K562 (cell line): Measurements from ENCODE around the gene RAB31. TPM values are rescaled to one million over a fixed set of nuclear protein-coding genes. Genes with fewer than 3 reads are reported as not detected.
A peak's percentile ranks its signal among the peaks of the same experiment; 100 is the strongest.

Source experiments
- CEBPB ChIP-seq: fragments of 450-650 bp; IDR thresholded peaks from 2 replicates; pipeline ENCODE4 v1.6.1; 2016; ENCODE audit warnings: missing genetic modification characterization, missing compliant biosample characterization
- ELF4 ChIP-seq: fragments of 450-650 bp; formaldehyde crosslinking; IDR thresholded peaks from 2 replicates; pipeline ENCODE4 v1.4.0; 2022; ENCODE audit warnings: missing genetic modification characterization
- FOXK1 ChIP-seq: sonication (generic); formaldehyde crosslinking; IDR thresholded peaks from 2 replicates; pipeline ENCODE4 v1.8.0; 2022; ENCODE audit warnings: missing genetic modification reagents, mild to moderate bottlenecking, borderline replicate concordance
- MBD2 ChIP-seq: sonication (generic); IDR thresholded peaks from 2 replicates; pipeline ENCODE4 v1.6.1; 2016; ENCODE audit warnings: low read depth, borderline replicate concordance
- MEF2A ChIP-seq: IDR thresholded peaks from 2 replicates; pipeline ENCODE4 v1.6.1; 2011; ENCODE audit warnings: low read depth, mild to moderate bottlenecking, low read length, moderate library complexity; ENCODE audit not compliant: control insufficient read depth
- NFYB ChIP-seq: IDR thresholded peaks from 2 replicates; pipeline ENCODE4 v1.6.1; 2011; ENCODE audit warnings: mild to moderate bottlenecking, moderate library complexity; ENCODE audit not compliant: insufficient read length; ENCODE audit errors: extremely low read depth
- SIX5 ChIP-seq, 2 experiments: IDR thresholded peaks; 2 replicates each; pipeline ENCODE4 v1.6.1; 2011; ENCODE audit warnings: low read length in 2 of 2, borderline replicate concordance in 1 of 2, low read depth in 1 of 2, mild to moderate bottlenecking in 1 of 2, moderate library complexity in 1 of 2; ENCODE audit not compliant: insufficient read depth in 1 of 2
- SREBF1 ChIP-seq: fragments of 150-350 bp; IDR thresholded peaks from 2 replicates; pipeline ENCODE4 v1.6.1; 2014; ENCODE audit warnings: antibody characterized with exemption, low read depth, low read length, borderline replicate concordance
- TAF7 ChIP-seq: fragments of 450-650 bp; IDR thresholded peaks from 2 replicates; pipeline ENCODE4 v1.6.1; 2016; ENCODE audit warnings: missing genetic modification characterization, missing compliant biosample characterization
- TAL1 ChIP-seq: fragments of 450-650 bp; IDR thresholded peaks from 2 replicates; pipeline ENCODE4 v1.6.1; 2016; ENCODE audit warnings: mild to moderate bottlenecking
- ZNF766 ChIP-seq: fragments of 200-800 bp; sonication (Bioruptor generic); conservative IDR thresholded peaks from 2 replicates; pipeline ENCODE4 v1.6.1; 2016; ENCODE audit warnings: missing genetic modification characterization, missing compliant biosample characterization
- ZNF785 ChIP-seq: fragments of 250-450 bp; sonication (Bioruptor Pico); IDR thresholded peaks from 2 replicates; pipeline ENCODE4 v1.4.0; 2020; ENCODE audit warnings: mild to moderate bottlenecking
- polyA plus RNA-seq, 8 experiments: library from polyadenylated mRNA; depleted of rRNA in 4 of 8; stranded (reverse) in 5 of 8; unstranded in 3 of 8; fragments of >200 nt; fragmentation: Nextera tagmentation in 2 of 8; fragmentation: Illumina TruSeq in 1 of 8; extraction: Ambion mirVana in 2 of 8; extraction: Trizol in 1 of 8; gene quantifications; 2 replicates each; pipeline versions ENCODE4 v1.2.1 to v1.2.3, GENCODE V29; 2011 to 2014; ENCODE audit warnings: inconsistent platforms in 1 of 8, missing spikeins in 1 of 8
- total RNA-seq, 7 experiments: library from RNA; depleted of rRNA in 6 of 7; stranded (reverse); fragments of >200 nt in 6 of 7; fragmentation: Illumina TruSeq in 2 of 7; extraction: Trizol in 2 of 7; gene quantifications; 2 replicates each; pipeline versions ENCODE4 v1.2.1 to v1.2.3, GENCODE V29; 2011 to 2021; ENCODE audit warnings: low replicate concordance in 1 of 7
- TF ChIP-seq, protein P1 (sequence below): fragments of 250-450 bp; sonication (Bioruptor Pico); IDR thresholded peaks from 2 replicates; pipeline ENCODE4 v1.5.0; 2021
- TF ChIP-seq, protein P2 (sequence below): fragments of 250-450 bp; sonication (Bioruptor Pico); IDR thresholded peaks from 2 replicates; pipeline ENCODE4 v1.8.0; 2022; ENCODE audit warnings: inconsistent platforms, mild to moderate bottlenecking, moderate library complexity, borderline replicate concordance
- TF ChIP-seq, protein P3 (sequence below): IDR thresholded peaks from 2 replicates; pipeline ENCODE4 v1.6.1; 2011; ENCODE audit warnings: borderline replicate concordance, low read depth, mild to moderate bottlenecking, moderate library complexity, low read length; ENCODE audit not compliant: insufficient read depth, poor library complexity, severe bottlenecking
- TF ChIP-seq, protein P4 (sequence below), 2 experiments: IDR thresholded peaks; 2 replicates each; pipeline ENCODE4 v1.6.1; 2012; ENCODE audit warnings: improper control_type of control experiment in 2 of 2, low read depth in 2 of 2, low read length in 2 of 2, borderline replicate concordance in 1 of 2
- TF ChIP-seq, protein P5 (sequence below): fragments of 250-450 bp; sonication (Bioruptor Pico); IDR thresholded peaks from 2 replicates; pipeline ENCODE4 v1.8.0; 2022; ENCODE audit warnings: inconsistent platforms

RAB31 gene
- total and polyA plus RNA-seq, 9 of the 15 experiments (the other 6 are each of a cell fraction or from before 2014, with no cell fraction given) = 20.7 to 70.4 (median 41.3) TPM

DNA sequence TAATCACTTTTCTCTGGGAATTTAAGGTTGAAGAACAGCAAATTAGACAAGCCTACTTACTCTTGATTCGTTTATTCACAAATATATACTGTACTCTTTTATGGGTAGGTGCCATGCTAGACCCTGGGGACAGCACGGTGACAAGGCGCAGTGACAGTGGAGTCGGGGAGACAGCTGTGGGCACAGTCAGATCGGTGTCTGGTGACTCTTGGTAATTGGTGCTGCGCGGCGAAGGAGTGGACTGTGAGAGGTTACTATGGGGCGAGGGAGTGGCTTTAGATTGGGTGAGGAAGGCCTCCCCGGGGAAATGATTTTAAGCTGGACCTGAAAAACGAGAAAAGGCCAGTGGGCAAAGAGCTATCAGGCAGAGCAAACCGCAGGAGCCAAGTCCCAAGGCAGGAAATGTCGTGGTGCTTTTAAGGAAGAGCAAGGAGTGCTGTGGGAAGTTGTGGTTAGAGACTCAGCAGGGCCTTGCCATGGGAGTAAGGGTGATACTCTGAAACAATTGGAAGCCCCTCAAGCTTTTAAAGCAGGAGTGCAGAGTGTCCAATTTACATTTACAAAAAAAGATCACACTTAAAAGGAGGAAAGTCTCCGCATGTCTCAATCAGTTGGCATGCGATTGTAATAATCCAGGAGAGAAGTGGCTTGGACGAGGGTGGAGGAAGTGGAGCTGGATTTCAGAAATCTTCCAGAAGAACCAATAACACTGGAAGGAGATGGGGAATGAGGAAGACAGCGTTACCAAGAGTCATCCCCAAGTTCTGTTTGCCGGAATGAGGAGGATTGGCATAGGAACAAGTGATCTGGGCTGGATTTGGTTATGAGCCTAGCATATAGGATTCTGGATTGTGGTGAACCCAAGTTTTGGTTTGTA lies 141.5 kb downstream of the RAB31 start (continued):
- TF ChIP-seq, protein P1, sequence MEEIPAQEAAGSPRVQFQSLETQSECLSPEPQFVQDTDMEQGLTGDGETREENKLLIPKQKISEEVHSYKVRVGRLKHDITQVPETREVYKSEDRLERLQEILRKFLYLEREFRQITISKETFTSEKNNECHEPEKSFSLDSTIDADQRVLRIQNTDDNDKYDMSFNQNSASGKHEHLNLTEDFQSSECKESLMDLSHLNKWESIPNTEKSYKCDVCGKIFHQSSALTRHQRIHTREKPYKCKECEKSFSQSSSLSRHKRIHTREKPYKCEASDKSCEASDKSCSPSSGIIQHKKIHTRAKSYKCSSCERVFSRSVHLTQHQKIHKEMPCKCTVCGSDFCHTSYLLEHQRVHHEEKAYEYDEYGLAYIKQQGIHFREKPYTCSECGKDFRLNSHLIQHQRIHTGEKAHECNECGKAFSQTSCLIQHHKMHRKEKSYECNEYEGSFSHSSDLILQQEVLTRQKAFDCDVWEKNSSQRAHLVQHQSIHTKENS (CRISPR knock-in tag) = no peak
- TF ChIP-seq MEF2A = no peak
- TF ChIP-seq, protein P2, sequence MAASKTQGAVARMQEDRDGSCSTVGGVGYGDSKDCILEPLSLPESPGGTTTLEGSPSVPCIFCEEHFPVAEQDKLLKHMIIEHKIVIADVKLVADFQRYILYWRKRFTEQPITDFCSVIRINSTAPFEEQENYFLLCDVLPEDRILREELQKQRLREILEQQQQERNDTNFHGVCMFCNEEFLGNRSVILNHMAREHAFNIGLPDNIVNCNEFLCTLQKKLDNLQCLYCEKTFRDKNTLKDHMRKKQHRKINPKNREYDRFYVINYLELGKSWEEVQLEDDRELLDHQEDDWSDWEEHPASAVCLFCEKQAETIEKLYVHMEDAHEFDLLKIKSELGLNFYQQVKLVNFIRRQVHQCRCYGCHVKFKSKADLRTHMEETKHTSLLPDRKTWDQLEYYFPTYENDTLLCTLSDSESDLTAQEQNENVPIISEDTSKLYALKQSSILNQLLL (CRISPR knock-in tag) = no peak
- TF ChIP-seq SIX5 (IDR thresholded peaks at IDR 0.05; ENCODE audit: borderline replicate concordance in 1 of 2, insufficient read depth in 1 of 2, low read depth in 1 of 2, low read length in 2 of 2) = no peak
- no peak for TF ChIP-seq TAF7 (tag)
- no peak for TF ChIP-seq ZNF785 (CRISPR knock-in tag)
- TF ChIP-seq, protein P3, sequence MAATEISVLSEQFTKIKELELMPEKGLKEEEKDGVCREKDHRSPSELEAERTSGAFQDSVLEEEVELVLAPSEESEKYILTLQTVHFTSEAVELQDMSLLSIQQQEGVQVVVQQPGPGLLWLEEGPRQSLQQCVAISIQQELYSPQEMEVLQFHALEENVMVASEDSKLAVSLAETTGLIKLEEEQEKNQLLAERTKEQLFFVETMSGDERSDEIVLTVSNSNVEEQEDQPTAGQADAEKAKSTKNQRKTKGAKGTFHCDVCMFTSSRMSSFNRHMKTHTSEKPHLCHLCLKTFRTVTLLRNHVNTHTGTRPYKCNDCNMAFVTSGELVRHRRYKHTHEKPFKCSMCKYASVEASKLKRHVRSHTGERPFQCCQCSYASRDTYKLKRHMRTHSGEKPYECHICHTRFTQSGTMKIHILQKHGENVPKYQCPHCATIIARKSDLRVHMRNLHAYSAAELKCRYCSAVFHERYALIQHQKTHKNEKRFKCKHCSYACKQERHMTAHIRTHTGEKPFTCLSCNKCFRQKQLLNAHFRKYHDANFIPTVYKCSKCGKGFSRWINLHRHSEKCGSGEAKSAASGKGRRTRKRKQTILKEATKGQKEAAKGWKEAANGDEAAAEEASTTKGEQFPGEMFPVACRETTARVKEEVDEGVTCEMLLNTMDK = no peak
- TF ChIP-seq NFYB = no peak
- TF ChIP-seq SREBF1 = peak; percentile 58; the same call in 1 of the 2 replicates
- TF ChIP-seq, protein P4, sequence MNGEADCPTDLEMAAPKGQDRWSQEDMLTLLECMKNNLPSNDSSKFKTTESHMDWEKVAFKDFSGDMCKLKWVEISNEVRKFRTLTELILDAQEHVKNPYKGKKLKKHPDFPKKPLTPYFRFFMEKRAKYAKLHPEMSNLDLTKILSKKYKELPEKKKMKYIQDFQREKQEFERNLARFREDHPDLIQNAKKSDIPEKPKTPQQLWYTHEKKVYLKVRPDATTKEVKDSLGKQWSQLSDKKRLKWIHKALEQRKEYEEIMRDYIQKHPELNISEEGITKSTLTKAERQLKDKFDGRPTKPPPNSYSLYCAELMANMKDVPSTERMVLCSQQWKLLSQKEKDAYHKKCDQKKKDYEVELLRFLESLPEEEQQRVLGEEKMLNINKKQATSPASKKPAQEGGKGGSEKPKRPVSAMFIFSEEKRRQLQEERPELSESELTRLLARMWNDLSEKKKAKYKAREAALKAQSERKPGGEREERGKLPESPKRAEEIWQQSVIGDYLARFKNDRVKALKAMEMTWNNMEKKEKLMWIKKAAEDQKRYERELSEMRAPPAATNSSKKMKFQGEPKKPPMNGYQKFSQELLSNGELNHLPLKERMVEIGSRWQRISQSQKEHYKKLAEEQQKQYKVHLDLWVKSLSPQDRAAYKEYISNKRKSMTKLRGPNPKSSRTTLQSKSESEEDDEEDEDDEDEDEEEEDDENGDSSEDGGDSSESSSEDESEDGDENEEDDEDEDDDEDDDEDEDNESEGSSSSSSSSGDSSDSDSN (IDR thresholded peaks at IDR 0.05; ENCODE audit: borderline replicate concordance in 1 of 2, low read depth in 2 of 2, low read length in 2 of 2) = peak; percentile 56 to 69; a peak in 1 of 4 replicates
- no peak for TF ChIP-seq MBD2
- TF ChIP-seq, protein P5, sequence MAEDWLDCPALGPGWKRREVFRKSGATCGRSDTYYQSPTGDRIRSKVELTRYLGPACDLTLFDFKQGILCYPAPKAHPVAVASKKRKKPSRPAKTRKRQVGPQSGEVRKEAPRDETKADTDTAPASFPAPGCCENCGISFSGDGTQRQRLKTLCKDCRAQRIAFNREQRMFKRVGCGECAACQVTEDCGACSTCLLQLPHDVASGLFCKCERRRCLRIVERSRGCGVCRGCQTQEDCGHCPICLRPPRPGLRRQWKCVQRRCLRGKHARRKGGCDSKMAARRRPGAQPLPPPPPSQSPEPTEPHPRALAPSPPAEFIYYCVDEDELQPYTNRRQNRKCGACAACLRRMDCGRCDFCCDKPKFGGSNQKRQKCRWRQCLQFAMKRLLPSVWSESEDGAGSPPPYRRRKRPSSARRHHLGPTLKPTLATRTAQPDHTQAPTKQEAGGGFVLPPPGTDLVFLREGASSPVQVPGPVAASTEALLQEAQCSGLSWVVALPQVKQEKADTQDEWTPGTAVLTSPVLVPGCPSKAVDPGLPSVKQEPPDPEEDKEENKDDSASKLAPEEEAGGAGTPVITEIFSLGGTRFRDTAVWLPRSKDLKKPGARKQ (CRISPR knock-in tag) = no peak
- TF ChIP-seq ELF4 (CRISPR knock-in tag) = no peak; the same call in 1 of the 2 replicates
- TF ChIP-seq TAL1 = no peak
- TF ChIP-seq CEBPB (tag) = no peak
- TF ChIP-seq FOXK1 (CRISPR knock-in tag) = no peak
- TF ChIP-seq ZNF766 (CRISPR knock-in tag) = no peak
